Stimulated activated memory B cell treated with anti-CD40 and anti-IgM and Interleukin-4, amounts not matched to agents 10 μg/mL and 1 μg/mL and 100 μg/mL, for 72 hours (primary cell): ENCODE data around the gene PNMA3.
"Not testable (repeated sequence)": the region's sequence is repeated elsewhere in the genome, so short reads cannot be mapped to it uniquely, and the experiment has no call there.

Source experiments
- ATAC-seq: fragments of 150-1000 bp; cut with Tn5 transposase; 2 replicates; pipeline ENCODE4 v1.10.0; 2021
- H3K27ac Mint-ChIP-seq: one replicate; pipeline ENCODE4 v1.8.0; 2022; ENCODE audit warnings: mild to moderate bottlenecking, mixed read lengths
- H3K27me3 Mint-ChIP-seq: one replicate; pipeline ENCODE4 v1.8.0; 2022; ENCODE audit warnings: mixed read lengths
- H3K36me3 Mint-ChIP-seq: one replicate; pipeline ENCODE4 v1.8.0; 2022; ENCODE audit warnings: mixed read lengths
- H3K4me1 Mint-ChIP-seq: one replicate; pipeline ENCODE4 v1.8.0; 2022; ENCODE audit warnings: mixed read lengths
- H3K4me3 Mint-ChIP-seq: one replicate; pipeline ENCODE4 v1.8.0; 2022; ENCODE audit warnings: mild to moderate bottlenecking, moderate library complexity, mixed read lengths
- H3K9me3 Mint-ChIP-seq: one replicate; pipeline ENCODE4 v1.8.0; 2022; ENCODE audit warnings: mixed read lengths

Gene PNMA3

GRCh38 chrX:153055871-153056749, at the start of gene PNMA3:
Gene PNMA3, plus strand, starts transcription at chrX:153056470. Its CDS starts 586 bp downstream, at chrX:153057056.
- Mint-ChIP-seq H3K27ac (no peak within 1 kb of the TSS), H3K27me3 (peaks cover 9% of the 10 kb centered on the region), H3K36me3 (no peaks in the 10 kb centered on the region), H3K9me3 (no peaks in the 10 kb centered on the region), H3K4me1 (peaks cover 5% of the 10 kb centered on the region), H3K4me3 (peak within 1 kb of the TSS; percentile 26)
- peak; percentile 47 for ATAC-seq

- ATAC-seq, H3K27ac Mint-ChIP-seq, H3K27me3 Mint-ChIP-seq, H3K9me3 Mint-ChIP-seq, H3K36me3 Mint-ChIP-seq, H3K4me1 Mint-ChIP-seq, H3K4me3 Mint-ChIP-seq: not testable (repeated sequence)
Observed at GRCh38 chrX:153017174-153017573, 39.1 kb upstream of the PNMA3 start.

GRCh38 chrX:153019166-153019565, 37.1 kb upstream of the PNMA3 start:
- Mint-ChIP-seq H3K27ac (no peak overlapping the region), H3K36me3 (no peaks in the 10 kb centered on the region), H3K4me3 (no peak overlapping the region), H3K9me3 (no peaks in the 10 kb centered on the region), H3K27me3 (no peaks in the 10 kb centered on the region), H3K4me1 (no peaks in the 10 kb centered on the region)
- ATAC-seq, result no peak

GRCh38 chrX:153026501-153026900, 29.8 kb upstream of the PNMA3 start:
- not testable (repeated sequence) for H3K27ac Mint-ChIP-seq, H3K27me3 Mint-ChIP-seq, H3K9me3 Mint-ChIP-seq, H3K36me3 Mint-ChIP-seq, H3K4me1 Mint-ChIP-seq, ATAC-seq, H3K4me3 Mint-ChIP-seq

GRCh38 chrX:153028487-153028886, 27.8 kb upstream of the PNMA3 start:
- not testable (repeated sequence) for H3K27me3 Mint-ChIP-seq, H3K4me3 Mint-ChIP-seq, H3K9me3 Mint-ChIP-seq, H3K4me1 Mint-ChIP-seq, ATAC-seq, H3K27ac Mint-ChIP-seq, H3K36me3 Mint-ChIP-seq

- H3K27ac Mint-ChIP-seq, result no peak overlapping the region
- no peaks in the 10 kb centered on the region for H3K9me3 Mint-ChIP-seq
- no peak for ATAC-seq
- no peak overlapping the region for H3K4me3 Mint-ChIP-seq
- H3K4me1 Mint-ChIP-seq, result no peaks in the 10 kb centered on the region
- H3K27me3 Mint-ChIP-seq, result no peaks in the 10 kb centered on the region
- no peaks in the 10 kb centered on the region for H3K36me3 Mint-ChIP-seq
Observed at GRCh38 chrX:153029162-153029561, 27.1 kb upstream of the PNMA3 start.

- no peak overlapping the region for H3K27ac Mint-ChIP-seq
- H3K4me3 Mint-ChIP-seq, result no peak overlapping the region
- no peaks in the 10 kb centered on the region for H3K9me3 Mint-ChIP-seq
- H3K27me3 Mint-ChIP-seq, result no peaks in the 10 kb centered on the region
- no peaks in the 10 kb centered on the region for H3K4me1 Mint-ChIP-seq
- no peak for ATAC-seq
- H3K36me3 Mint-ChIP-seq, result no peaks in the 10 kb centered on the region
Observed at GRCh38 chrX:153029875-153030274, 26.4 kb upstream of the PNMA3 start.

GRCh38 chrX:153030801-153031200, 25.5 kb upstream of the PNMA3 start:
- Mint-ChIP-seq H3K4me3 (no peak overlapping the region), H3K36me3 (no peaks in the 10 kb centered on the region), H3K27ac (no peak overlapping the region), H3K27me3 (no peaks in the 10 kb centered on the region), H3K4me1 (no peaks in the 10 kb centered on the region), H3K9me3 (no peaks in the 10 kb centered on the region)
- ATAC-seq, result no peak

- Mint-ChIP-seq H3K4me3 (peak overlapping the region; percentile 84), H3K27ac (peak overlapping the region; percentile 90), H3K36me3 (no peaks in the 10 kb centered on the region), H3K9me3 (no peaks in the 10 kb centered on the region), H3K27me3 (no peaks in the 10 kb centered on the region), H3K4me1 (no peaks in the 10 kb centered on the region)
- peak; percentile 80 for ATAC-seq
Observed at GRCh38 chrX:153032397-153033118, 23.7 kb upstream of the PNMA3 start.

- no peaks in the 10 kb centered on the region for H3K4me1 Mint-ChIP-seq
Observed at GRCh38 chrX:153049093-153049492, 7.2 kb upstream of the PNMA3 start.

GRCh38 chrX:153052534-153052933, 3.7 kb upstream of the PNMA3 start:
- peaks cover 19% of the 10 kb centered on the region for H3K36me3 Mint-ChIP-seq
- ATAC-seq, result no peak
- no peak overlapping the region for H3K4me3 Mint-ChIP-seq
- peaks cover 9% of the 10 kb centered on the region for H3K27me3 Mint-ChIP-seq
- H3K27ac Mint-ChIP-seq, result no peak overlapping the region
- H3K4me1 Mint-ChIP-seq, result peaks cover 5% of the 10 kb centered on the region
- H3K9me3 Mint-ChIP-seq, result peaks cover 12% of the 10 kb centered on the region

More at GRCh38 chrX:153049093-153049492, 7.2 kb upstream of the PNMA3 start:
- Mint-ChIP-seq H3K27ac (no peak overlapping the region), H3K4me3 (no peak overlapping the region), H3K9me3 (peaks cover 12% of the 10 kb centered on the region), H3K36me3 (peaks cover 19% of the 10 kb centered on the region), H3K27me3 (no peaks in the 10 kb centered on the region)
- ATAC-seq, result no peak

GRCh38 chrX:153057281-153057680, 1.0 kb downstream of the PNMA3 start:
- Mint-ChIP-seq H3K36me3 (no peaks in the 10 kb centered on the region), H3K27me3 (peaks cover 9% of the 10 kb centered on the region), H3K9me3 (no peaks in the 10 kb centered on the region), H3K27ac (no peak overlapping the region), H3K4me1 (peaks cover 5% of the 10 kb centered on the region), H3K4me3 (no peak overlapping the region)
- no peak for ATAC-seq

GRCh38 chrX:153059191-153060094, 3.2 kb downstream of the PNMA3 start:
- Mint-ChIP-seq H3K9me3 (no peaks in the 10 kb centered on the region), H3K4me3 (no peak overlapping the region), H3K4me1 (peaks cover 5% of the 10 kb centered on the region), H3K27me3 (peaks cover 9% of the 10 kb centered on the region), H3K27ac (no peak overlapping the region), H3K36me3 (no peaks in the 10 kb centered on the region)
- ATAC-seq, result no peak

- ATAC-seq, result no peak
- Mint-ChIP-seq H3K9me3 (no peaks in the 10 kb centered on the region), H3K36me3 (no peaks in the 10 kb centered on the region), H3K27ac (no peak overlapping the region), H3K4me1 (peaks cover 5% of the 10 kb centered on the region), H3K27me3 (peaks cover 9% of the 10 kb centered on the region), H3K4me3 (no peak overlapping the region)
Observed at GRCh38 chrX:153060095-153060445, 3.8 kb downstream of the PNMA3 start.

- peaks cover 7% of the 10 kb centered on the region for H3K27me3 Mint-ChIP-seq
- peaks cover 5% of the 10 kb centered on the region for H3K4me1 Mint-ChIP-seq
- no peak overlapping the region for H3K4me3 Mint-ChIP-seq
- no peak overlapping the region for H3K27ac Mint-ChIP-seq
- no peak for ATAC-seq
- H3K36me3 Mint-ChIP-seq, result no peaks in the 10 kb centered on the region
- H3K9me3 Mint-ChIP-seq, result no peaks in the 10 kb centered on the region
Observed at GRCh38 chrX:153061732-153062131, 5.5 kb downstream of the PNMA3 start.
